A673 (cell line): ENCODE measurements around the gene SOS1. TPM values are rescaled to one million over a fixed set of nuclear protein-coding genes. Genes with fewer than 3 reads are reported as not detected.

ENCODE experiments used
- BruUV-seq: library from RNA; stranded (reverse); fragments of 400-500 nt; replicated peaks from 2 replicates; lab custom pipeline; 2021; lab: Mats Ljungman, UMichigan
- CTCF ChIA-PET: fragments of 300-600 bp; sonication (Branson Sonifier 250); formaldehyde crosslinking; loops from one replicate; lab custom pipeline; 2022; ENCODE audit warnings: antibody characterized with exemption; lab: Charles Lee
- POLR2A ChIA-PET: fragments of 300-600 bp; sonication (Branson Sonifier 250); formaldehyde crosslinking; loops from one replicate; lab custom pipeline; 2022; ENCODE audit warnings: antibody characterized with exemption; ENCODE audit not compliant: low non-redundant PET; lab: Charles Lee
- DNase-seq: peaks from one replicate; pipeline ENCODE4 v3.0.0-alpha.2; 2015; ENCODE audit warnings: low spot score
- H3K27ac ChIP-seq: fragments of 200-600 bp; sonication (generic); 2 replicates; pipeline ENCODE4 v1.5.1; 2016; ENCODE audit warnings: mixed run types, low read depth, mild to moderate bottlenecking, mixed read lengths, antibody characterized with exemption, low read length; ENCODE audit not compliant: poor library complexity, severe bottlenecking
- H3K27me3 ChIP-seq: fragments of 200-600 bp; sonication (generic); replicated peaks from 2 replicates; pipeline ENCODE4 v1.6.1; 2017; ENCODE audit warnings: mixed run types, low read depth, mild to moderate bottlenecking, mixed read lengths, antibody characterized with exemption, low read length; ENCODE audit not compliant: insufficient read depth, poor library complexity
- H3K36me3 ChIP-seq: fragments of 200-600 bp; sonication (generic); 2 replicates; pipeline ENCODE4 v1.6.1; 2016; ENCODE audit warnings: mixed run types, mild to moderate bottlenecking, mixed read lengths, antibody characterized with exemption, low read length; ENCODE audit not compliant: insufficient read depth, poor library complexity, severe bottlenecking
- H3K4me1 ChIP-seq: fragments of 200-600 bp; sonication (generic); 2 replicates; pipeline ENCODE4 v1.6.1; 2017; ENCODE audit warnings: mixed run types, mild to moderate bottlenecking, mixed read lengths, antibody characterized with exemption, low read length; ENCODE audit not compliant: insufficient read depth, poor library complexity, severe bottlenecking
- H3K4me3 ChIP-seq: fragments of 200-600 bp; sonication (generic); 2 replicates; pipeline ENCODE4 v1.5.1; 2016; ENCODE audit warnings: low read depth, mixed run types, mild to moderate bottlenecking, mixed read lengths, low read length; ENCODE audit not compliant: poor library complexity, severe bottlenecking
- H3K9me3 ChIP-seq: fragments of 200-600 bp; sonication (generic); 2 replicates; pipeline ENCODE4 v1.6.1; 2016; ENCODE audit warnings: mixed run types, low read depth, mild to moderate bottlenecking, mixed read lengths, antibody characterized with exemption, low read length; ENCODE audit not compliant: poor library complexity, severe bottlenecking
- CTCF ChIP-seq: fragments of 300-800, 200-600 bp; sonication (generic); conservative IDR thresholded peaks from 2 replicates; pipeline ENCODE4 v1.5.1; 2017; ENCODE audit warnings: low read depth, mild to moderate bottlenecking, antibody characterized with exemption, low read length, moderate library complexity, mixed read lengths
- EZH2 ChIP-seq: fragments of 200-600 bp; sonication (generic); IDR thresholded peaks from 2 replicates; pipeline ENCODE4 v1.6.1; 2017; ENCODE audit warnings: borderline replicate concordance, low read depth, mild to moderate bottlenecking, mixed read lengths, antibody characterized with exemption, low read length; ENCODE audit not compliant: poor library complexity, severe bottlenecking
- intact Hi-C: fragments of 100-400 bp; cut with micrococcal nuclease; formaldehyde crosslinking; loops from one replicate; pipeline ENCODE4 v1.10.0; 2022; ENCODE audit not compliant: unreplicated experiment
- total RNA-seq: library from RNA; stranded (reverse); gene quantifications from 2 replicates; pipeline ENCODE4 v1.2.3, GENCODE V29; 2021

SOS1 gene
- total RNA-seq, 1 experiment from 2014 or later = 37.8 TPM

- no peaks in the 10 kb centered on the region for H3K27me3 ChIP-seq
- CTCF ChIA-PET = interaction anchor here (0.7 kb wide), 1 partner anchor 27 kb away, joined by 3 read pairs; no protein-coding TSS in a partner anchor
- H3K27ac ChIP-seq = peak overlapping the region; percentile 92
- TF ChIP-seq CTCF (no peak), EZH2 (no peak)
- no peak for DNase-seq
- intact Hi-C loops = loop anchor here (5.0 kb wide), 1 partner anchor 66 kb away; no protein-coding TSS in a partner anchor
- no peaks in the 10 kb centered on the region for H3K36me3 ChIP-seq
- no peaks in the 10 kb centered on the region for H3K9me3 ChIP-seq
- H3K4me3 ChIP-seq = peak overlapping the region; percentile 68
- BruUV-seq = no TSS peak
- peaks cover 12% of the 10 kb centered on the region for H3K4me1 ChIP-seq
- POLR2A ChIA-PET = interaction anchor here (1.1 kb wide), 1 partner anchor 372 kb away, joined by 4 read pairs; the partner anchor contains the start of gene SRSF7
Observed at GRCh38 chr2:39123436-39123999, 2.7 kb upstream of the SOS1 start.

- Histone ChIP-seq H3K27ac (peak overlapping the region; percentile 91), H3K4me3 (peak overlapping the region; percentile 79), H3K4me1 (peaks cover 12% of the 10 kb centered on the region), H3K9me3 (no peaks in the 10 kb centered on the region), H3K27me3 (no peaks in the 10 kb centered on the region), H3K36me3 (peaks cover 4% of the 10 kb centered on the region)
- ChIA-PET POLR2A (interaction anchor here (0.6 kb wide), 1 partner anchor 259 kb away, joined by 3 read pairs; no protein-coding TSS in a partner anchor), CTCF (interaction anchor here (1.3 kb wide), 1 partner anchor 106 kb away, joined by 4 read pairs; no protein-coding TSS in a partner anchor)
- BruUV-seq = no TSS peak
- no peak for DNase-seq
- TF ChIP-seq EZH2 = no peak
- no peak for TF ChIP-seq CTCF
- intact Hi-C loops = loop anchor here (2.0 to 5.0 kb wide), 2 partner anchors 64 to 107 kb away; no protein-coding TSS in a partner anchor
Observed at GRCh38 chr2:39121523-39122063, 742 bp upstream of the SOS1 start.

- H3K36me3 ChIP-seq = peaks cover 11% of the 10 kb centered on the region
- intact Hi-C loops = loop anchor here (2.0 to 5.0 kb wide), 2 partner anchors 63 to 108 kb away; no protein-coding TSS in a partner anchor
- H3K27me3 ChIP-seq = no peaks in the 10 kb centered on the region
- H3K9me3 ChIP-seq = no peaks in the 10 kb centered on the region
- peaks cover 12% of the 10 kb centered on the region for H3K4me1 ChIP-seq
- POLR2A ChIA-PET = interaction anchor here (0.7 kb wide), 1 partner anchor 28 kb away, joined by 3 read pairs; no protein-coding TSS in a partner anchor
- DNase-seq = no peak
- H3K4me3 ChIP-seq = peak overlapping the region; percentile 79
- no peak for TF ChIP-seq CTCF
- TF ChIP-seq EZH2 = no peak
- H3K27ac ChIP-seq = peak overlapping the region; percentile 91
- no TSS peak for BruUV-seq
- CTCF ChIA-PET = interaction anchor here (1.3 kb wide), 1 partner anchor 108 kb away, joined by 4 read pairs; no protein-coding TSS in a partner anchor
Observed at GRCh38 chr2:39120521-39120770, 405 bp downstream of the SOS1 start.
